GM21447 (cell line): Measurements from ENCODE around the gene METTL13.
A peak's percentile ranks its signal among the peaks of the same experiment; 100 is the strongest.

Experiments used
- ATAC-seq: cut with Tn5 transposase; IDR thresholded peaks from one replicate; pipeline ENCODE4 v1.9.1; 2021; ENCODE audit not compliant: unreplicated experiment

METTL13 gene

DNA sequence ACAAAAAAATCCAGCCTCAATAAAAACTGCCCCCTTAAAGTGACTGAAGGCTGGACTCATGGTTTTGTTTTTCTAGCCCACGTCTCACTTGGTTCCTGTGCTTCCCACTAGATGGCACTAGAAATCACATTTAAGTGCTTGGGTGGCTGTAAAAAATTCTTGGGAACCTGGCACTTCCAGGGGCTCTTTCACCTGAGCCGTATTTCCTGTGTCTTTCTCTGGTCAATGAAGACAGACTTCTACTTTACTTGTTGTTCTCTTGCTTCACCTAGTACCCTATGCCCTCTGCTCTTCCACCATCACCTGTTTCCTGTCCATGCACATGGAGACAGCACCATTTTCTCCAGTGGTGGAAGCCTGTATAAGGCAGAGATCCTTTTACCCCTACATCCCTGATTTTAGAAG, 20.0 kb downstream of the METTL13 start:
- no peak for ATAC-seq

DNA sequence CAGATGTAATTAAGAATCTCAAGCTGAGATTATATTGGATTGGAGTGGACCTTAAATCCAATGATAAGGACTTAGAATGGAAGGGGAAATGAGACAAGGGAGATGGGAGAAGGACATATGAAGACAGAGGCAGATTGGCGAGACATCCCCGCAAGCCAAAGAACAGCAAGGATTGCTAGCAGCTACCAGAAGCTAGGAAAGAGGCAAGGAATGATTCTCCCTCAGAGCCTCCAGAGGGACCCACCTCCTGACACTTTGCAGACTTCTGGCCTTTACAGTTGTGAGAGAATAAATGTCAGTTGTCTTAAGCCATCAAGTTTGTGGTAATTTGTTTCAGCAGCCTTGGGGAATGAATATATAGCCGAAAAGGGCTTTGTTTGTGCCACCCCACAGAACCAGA, 20.7 kb downstream of the METTL13 start:
- no peak for ATAC-seq

DNA sequence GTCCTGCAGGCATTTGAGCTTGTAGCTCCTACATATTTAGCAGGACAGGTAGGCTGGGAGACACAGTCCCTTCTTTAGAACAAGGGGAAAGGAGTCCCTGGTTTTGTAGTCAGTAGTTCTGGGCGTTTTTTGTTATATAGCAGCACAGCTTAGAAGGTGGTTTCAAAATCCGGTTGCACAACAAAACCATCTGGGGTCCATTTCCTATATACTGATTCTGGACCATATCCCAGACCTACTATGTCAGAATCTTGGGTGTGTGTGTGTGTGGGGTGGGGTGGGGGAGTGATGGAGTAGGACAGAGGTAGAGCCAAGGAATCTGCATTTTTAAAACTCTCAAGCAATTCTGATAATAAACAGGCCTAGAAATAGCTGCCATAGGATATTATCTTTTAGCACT, 21.6 kb downstream of the METTL13 start:
- no peak for ATAC-seq

DNA sequence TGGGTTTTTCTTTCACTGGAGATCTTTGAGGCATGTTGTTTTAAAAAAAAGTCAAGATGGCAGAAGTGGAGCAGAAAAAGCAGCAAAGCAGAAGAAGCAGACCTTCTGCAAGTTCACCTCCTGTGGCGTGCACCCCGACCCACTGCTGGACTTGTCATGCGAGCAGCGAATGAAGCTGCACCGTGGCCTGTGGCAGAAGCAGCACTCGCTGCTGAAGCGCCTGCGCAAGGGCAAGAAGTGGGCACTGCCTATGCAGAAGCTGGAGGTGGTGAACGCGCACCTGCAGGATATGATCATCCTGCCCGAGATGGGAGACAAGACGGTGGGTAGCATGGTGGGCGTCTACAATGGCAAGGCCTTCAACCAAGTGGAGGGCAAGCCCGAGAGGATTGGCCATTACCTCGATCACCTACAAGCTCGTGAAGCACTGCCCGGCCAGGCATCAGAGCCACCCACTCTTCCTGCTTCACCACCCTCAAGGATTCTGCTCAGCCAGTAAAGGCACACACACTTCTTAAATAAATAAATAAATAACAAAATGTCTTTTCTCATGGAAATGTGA, 22.1 kb downstream of the METTL13 start:
- ATAC-seq, result no peak

DNA sequence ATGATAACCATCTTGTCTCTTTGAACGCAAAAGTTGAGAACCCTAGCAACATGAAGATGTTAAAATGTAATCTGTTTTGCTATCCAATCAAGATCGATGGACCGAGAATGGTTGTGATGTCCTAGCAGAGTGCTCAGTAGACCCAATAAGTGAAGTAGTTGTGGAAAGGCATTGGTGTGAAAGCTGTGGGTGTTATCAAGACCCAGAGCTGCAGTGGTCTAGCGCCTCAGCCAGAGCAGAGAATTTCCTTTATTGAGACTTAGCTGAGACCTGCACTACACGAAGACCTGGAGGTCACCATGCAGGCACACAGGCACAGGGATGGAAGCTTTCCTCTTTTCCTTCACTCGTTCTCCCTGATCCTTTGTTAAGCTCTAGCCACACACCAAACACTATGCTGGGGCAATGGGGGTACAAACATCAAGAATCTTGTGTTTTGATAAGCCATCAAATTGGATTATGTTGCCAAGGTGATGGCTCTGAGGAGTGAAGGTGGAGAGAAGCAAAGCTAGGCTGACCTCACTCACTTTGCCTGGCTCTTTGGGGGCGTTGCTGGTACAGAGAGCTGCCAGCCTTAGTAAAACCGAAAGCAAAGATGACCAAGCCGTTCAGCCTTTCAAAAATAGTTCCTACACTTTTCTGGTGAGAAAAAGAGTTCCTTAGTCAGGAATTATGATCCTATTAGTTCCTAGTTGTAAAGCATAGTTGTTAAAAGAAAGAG, 24.1 kb downstream of the METTL13 start:
- ATAC-seq, result peak; percentile 86

DNA sequence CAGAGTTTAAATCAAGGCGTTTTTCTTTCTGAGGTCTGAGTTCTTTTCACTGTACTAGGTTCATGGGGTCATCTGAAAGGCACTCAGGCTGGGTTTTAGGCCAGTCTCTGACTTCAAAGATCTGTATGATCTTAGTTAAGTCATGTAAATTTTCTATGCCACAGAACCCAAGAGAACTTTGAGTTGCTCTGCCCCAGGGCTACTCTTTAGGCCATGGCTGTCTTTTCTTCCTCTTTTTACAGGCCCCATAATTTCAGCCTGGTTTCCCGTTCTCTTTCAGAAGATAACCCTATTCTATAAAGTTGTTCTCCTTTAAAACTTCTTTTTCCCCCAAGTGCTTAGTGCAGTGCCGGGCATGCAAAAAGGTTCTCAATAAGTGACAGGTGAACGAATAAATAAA, 26.1 kb downstream of the METTL13 start:
- ATAC-seq, result no peak

DNA sequence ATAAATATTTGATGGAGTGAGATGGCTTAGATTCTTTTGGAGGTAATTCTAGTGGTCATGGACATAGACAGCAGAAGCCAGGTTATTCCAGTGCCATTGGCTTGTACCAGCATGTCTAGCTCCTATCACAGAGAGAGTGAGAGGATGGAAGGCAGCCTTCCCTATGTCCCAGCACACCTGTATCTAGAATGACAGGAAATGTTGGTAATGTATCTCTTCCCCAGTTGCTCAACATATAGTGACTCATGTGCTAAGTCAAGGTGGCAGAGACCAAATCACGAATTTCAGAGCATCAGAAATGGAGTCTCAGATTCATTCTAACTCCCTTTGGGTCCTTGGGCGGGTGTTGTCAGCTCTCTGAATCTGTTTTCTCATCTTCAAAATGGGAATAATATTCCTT, 28.4 kb downstream of the METTL13 start:
- no peak for ATAC-seq

DNA sequence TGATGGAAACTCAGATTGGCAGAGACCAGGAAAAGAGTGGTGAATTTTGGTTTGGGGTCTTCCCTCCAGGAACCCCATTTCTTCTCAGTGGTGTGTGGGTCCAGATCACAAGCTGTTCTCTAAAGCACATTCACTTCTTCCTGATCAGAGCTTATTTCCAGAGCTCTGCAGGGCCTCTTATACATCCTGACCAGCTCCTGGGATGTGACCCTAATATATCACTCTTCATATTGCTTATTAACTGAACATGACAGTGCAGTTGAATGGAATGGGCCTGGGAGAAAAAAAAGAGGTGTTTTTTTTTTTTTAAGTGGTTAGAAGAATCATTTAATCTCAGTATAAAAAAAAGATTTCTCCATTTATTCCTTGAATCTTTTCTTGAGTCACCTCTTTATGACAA, 30.2 kb downstream of the METTL13 start:
- no peak for ATAC-seq

DNA sequence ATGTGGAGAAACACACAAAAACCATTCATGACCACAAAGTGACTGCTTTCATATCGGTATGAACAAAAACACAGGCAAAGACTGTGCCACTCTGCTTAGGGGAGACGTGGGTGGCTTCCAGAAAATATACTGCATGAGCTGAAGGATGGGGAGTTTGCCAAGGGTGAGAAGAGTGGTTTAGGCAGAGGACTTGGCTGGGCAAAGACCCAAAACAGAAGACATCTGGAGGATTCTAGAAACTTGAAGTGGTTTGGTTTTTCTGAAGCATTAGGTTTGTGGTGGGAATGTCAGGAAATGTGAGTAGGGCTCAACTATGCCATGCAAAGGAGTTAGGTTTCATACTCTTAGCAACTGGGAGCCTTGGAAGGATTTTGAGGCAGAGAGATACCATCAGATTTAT, 33.2 kb downstream of the METTL13 start:
- ATAC-seq, result no peak

DNA sequence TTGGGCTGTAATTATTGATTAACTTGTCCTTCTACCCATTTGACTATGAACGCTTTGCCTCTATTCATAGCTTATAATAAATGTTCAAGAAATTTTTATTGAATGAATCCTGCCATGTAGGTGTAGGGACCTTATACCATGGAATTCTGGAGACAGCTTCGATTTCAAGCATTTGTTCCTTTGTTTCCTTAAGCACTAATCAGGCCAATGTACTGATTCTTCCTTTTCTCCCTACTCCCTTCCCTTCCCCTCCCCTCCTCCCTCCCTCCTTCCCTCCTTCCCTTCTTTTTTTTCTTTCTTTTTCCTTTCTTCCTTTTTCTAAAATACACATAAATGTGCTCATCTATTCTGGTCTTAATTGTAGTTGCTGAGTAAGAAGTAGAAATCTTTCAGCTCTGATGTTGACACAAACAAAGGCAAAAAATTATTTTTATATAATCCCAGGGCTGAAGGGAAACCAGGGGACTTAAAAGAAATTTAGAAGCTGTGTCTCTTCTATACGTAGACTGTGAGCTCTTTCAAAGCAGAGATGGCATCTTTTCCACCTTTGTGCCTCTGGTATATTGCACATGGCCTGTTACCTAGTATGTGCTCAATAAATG, 34.9 kb downstream of the METTL13 start:
- no peak for ATAC-seq

DNA sequence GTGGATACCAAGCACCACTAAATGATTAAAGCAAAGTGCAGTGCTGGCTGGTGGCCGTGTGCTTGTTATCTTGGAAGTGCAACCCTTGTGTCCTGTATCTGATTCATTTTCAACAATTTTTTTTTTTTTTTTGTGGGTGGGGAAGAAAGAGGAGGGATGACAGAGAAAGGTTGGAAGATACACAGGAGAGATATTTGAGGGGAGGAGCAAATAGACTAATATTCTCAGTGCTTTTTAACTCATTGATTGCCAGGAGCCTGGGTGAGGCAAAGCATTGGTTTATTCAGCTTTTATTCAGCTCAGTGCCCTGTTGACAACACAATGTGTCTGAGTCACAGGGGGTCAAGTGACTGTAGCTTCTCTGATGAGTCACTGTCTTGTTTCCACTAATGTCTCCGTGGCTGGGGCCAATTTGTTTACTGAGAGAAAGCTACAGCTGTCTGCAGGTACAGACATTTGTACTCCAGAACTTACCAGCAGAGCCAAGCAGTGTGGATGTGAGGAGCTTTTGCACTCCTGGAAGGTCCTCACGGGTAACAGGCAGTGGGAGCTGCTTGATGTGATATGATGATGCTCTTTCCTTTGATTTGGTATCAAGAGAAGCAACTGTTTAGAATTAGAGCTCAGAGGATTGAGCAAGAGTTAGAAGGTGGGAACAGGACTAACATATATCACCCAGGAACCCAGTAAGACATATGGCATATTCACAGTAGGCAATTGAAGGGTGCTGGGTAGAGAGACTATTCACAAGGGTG, 36.2 kb downstream of the METTL13 start:
- ATAC-seq, result peak; percentile 90

DNA sequence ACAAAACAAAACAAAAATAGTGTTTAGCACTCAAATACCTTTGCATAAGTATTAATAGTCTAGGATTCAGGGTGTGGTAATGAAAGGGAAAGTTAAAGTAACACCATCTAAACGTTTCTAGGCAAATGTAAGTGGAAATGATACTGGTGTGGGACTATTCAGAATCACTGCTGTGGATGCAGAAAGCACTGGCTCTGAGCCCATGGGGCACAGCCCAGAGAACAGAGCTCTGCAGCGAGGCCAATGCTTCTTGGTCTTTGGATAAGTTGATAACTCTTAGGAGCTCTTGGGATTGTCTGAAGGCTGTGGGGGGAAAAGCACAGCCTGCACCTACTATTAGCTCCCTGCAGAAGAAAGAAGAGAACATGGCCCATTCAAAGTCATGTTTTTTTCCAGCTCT, 38.5 kb downstream of the METTL13 start:
- no peak for ATAC-seq

DNA sequence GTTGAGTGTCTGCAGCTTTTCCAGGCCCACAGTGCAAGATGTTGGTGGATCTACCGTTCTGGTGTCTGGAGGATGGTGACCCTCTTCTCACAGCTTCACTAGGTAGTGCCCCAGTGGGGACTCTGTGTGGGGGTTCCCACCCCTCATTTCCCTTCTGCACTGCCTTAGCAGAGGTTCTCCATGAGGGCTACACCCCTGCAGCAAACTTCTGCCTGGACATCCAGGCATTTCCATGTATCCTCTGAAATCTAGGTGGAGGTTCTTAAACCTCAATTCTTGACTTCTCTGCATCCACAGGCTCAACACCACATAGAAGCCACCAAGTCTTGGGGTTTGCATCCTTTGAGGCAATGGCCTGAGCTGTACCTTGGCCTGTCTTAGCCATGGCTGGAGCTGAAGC, 45.5 kb downstream of the METTL13 start:
- no peak for ATAC-seq

DNA sequence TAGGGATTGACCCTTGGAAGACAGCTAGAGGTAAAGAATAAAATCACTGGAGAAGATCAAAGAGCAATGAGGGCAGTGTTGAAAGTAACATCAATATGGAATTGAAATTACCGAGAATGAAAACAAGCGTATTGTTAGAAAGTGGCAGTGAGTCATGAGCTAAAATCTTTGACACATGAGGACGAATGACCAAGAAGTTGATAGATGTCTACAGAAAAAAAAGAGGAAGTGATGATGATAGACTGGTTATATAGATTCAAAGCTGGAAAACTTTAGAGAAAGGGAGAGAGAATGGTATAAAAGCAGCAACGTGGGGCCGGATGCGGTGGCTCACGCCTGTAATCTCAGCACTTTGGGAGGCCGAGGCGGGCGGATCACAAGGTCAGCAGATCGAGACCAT, 47.3 kb downstream of the METTL13 start:
- no peak for ATAC-seq

DNA sequence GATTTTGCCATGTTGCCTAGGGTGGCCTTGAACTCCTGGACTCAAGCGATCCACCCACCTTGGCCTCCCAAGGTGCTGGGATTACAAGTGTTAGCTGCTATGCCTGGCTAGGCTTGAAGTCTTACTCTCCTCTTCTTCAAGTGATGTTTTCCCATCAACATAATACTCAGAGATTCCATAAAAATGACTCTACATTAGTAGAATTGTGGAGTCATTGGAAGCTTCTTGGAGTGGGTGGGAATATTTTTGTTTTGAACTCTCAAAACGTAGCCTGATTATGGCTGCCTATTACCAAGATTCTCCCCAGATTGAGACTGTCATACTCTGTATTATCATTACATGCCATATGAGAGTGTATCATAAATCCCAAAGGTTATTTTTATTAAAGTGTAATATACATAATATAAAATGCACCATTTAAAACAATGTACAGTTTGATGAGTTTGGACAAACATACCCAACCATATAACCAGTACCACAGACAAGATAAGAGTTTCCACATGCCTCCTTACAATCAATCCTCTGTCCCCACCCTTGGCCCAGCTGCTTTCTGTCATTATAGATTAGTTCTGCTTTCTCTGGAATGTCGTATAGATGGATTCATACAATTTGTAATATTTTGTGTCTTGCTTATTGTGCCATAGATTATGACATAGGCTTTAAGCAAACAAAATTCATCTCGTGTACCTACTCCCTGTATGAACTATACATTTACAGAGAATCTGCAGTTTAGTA, 51.8 kb downstream of the METTL13 start:
- no peak for ATAC-seq

DNA sequence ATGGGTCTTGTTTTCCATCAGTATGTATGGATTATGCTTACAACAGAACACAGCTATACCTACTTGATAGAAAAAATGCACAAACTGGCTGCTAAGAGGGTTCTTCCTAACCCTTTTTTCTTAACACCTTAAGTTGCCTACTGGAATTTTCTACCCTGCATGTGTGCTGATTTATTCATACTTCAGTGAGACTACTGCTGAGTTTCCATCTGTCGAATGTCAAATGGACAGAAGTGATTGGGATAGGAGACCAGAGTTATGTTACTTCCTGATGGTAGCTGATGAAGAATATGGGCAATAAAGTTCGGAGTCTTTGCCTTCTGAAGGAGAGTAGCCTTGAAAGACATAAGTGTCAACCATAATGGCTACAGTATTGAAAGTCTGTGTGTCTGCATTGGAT, 53.4 kb downstream of the METTL13 start:
- ATAC-seq, result no peak

DNA sequence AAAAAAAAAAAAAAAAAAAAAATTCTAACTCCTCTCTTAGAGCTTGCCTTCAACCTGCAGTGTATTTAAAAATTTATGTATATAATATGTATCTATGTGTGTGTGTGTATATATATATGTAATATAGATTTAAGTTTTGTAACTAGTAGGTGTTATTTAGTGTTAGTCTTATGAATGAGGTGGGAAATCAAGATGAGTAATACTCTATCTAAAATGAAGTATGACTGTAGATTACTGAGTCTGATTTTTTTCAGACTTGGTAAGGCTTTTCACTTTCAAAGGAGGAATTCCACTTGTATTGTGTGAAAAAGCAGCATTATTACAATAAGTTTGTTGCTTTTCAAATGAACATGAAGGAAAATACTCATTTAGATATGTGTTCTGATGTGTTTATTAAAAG, 54.4 kb downstream of the METTL13 start:
- ATAC-seq, result no peak

DNA sequence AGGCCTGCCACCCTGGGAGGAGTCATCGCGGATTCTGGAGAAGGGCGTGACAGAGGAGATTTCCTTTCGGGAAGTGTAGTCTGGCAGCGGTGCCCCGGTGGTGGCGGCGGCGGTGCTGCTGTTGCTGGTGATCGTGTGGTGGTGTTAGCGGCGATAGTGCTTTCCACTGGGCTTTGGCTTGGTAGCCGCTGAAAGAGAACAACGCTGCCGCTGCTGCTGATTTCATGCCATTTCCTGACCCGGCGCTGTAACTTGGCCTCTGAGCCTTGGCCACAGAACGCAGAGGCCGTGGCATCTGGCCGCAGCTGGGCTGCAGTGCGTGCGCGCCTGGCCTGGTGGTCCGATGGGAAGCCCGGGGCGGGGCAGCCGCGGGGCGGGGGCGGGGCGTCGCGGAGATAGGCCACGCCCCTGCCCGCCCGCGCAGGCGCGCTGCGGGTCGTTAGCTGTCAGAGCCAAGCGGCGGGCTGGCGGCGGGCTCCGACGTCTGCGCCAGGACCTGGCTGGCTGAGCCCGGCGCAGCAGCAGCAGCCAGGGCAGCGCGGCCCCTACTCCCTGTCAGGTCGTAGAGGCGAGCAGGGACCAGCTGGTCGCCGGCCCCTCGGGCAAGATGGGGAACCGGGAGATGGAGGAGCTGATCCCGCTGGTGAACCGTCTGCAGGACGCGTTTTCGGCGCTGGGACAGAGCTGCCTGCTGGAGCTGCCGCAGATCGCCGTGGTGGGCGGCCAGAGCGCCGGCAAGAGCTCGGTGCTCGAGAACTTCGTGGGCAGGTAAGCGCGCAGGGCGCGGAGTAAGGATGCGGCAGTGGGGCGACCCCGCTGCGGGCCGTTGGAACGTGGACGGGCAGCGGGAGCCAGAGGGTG, 59.8 kb downstream of the METTL13 start, which contains the start of gene DNM3:
TSS of gene DNM3 (plus strand) at position 449 of the 861 bp plus-strand sequence. CDS start at position 608, 159 bp downstream.
- peak; percentile 78 for ATAC-seq

DNA sequence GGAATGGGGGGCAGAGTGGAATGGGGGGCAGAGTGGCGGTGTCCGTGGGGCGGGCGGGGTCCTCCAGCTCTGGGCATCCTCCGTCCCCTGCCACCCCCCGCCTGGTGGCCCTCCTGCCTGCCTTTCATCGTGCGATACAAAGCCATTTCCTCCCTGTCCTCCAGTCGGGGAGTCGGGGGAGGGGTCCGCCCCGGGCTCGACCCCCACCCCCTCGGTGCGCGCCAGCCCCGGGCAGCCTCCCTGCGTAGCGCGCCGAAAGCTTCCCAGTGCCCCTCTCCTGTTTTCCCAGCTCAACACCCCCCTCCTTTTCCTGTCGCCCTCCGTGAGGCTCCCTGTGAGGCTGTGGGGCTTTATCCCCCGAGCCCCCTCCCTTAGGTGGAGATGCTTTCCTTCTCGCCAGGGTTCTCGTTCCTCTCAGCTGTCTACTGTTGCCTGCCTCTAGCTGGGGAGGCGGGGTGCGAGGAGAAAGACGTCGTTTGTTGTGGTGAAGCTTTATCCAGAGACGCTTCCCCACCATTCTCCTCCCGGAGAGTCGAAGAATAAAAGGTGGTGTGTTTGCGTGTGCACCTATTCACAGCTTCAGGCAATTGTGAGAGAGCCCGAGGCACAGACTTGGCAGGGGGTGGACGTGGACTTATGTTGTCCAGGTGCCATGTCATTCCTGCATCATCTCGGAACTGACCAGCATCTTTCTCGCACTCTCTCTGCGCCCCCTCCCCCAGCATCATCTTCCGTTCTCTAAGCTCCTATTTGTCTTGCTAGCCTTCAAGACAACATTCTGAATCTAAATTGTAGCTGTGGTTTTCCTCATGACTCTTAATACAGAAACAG, 60.7 kb downstream of the METTL13 start:
- ATAC-seq, result no peak
